ENCODE results near the gene RGS7.

RGS7 gene

GRCh38 chr1:241275981-241276380 is 81.0 kb downstream of the RGS7 start:
- H2BK120ac ChIP-seq (ENCODE audit: low read depth, low read length) = no peak overlapping the region
- no peak overlapping the region for H2AK5ac ChIP-seq (ENCODE audit: low read depth, low read length)
- no peak overlapping the region for H4K8ac ChIP-seq (ENCODE audit: low read depth, low read length)
- no peak overlapping the region for H2BK15ac ChIP-seq (ENCODE audit: low read length)
- no peak overlapping the region for H3K9ac ChIP-seq (ENCODE audit: low read depth, low read length, poor library complexity)
- no peak overlapping the region for H4K91ac ChIP-seq (ENCODE audit: low read depth, low read length, poor library complexity)
- H3K36me3 ChIP-seq (replicated peaks in 1 of 2; ENCODE audit: control insufficient read depth in 2 of 2, insufficient read depth in 2 of 2, low read length in 2 of 2) = no peaks in the 10 kb centered on the region
- no peak overlapping the region for H3K4me2 ChIP-seq (ENCODE audit: insufficient read depth, low read length, poor library complexity, severe bottlenecking)
- no peaks in the 10 kb centered on the region for H3K4me1 ChIP-seq (ENCODE audit: control insufficient read depth in 2 of 2, insufficient read depth in 1 of 2, low read depth in 1 of 2, low read length in 2 of 2)
- H3K27me3 ChIP-seq (ENCODE audit: control insufficient read depth in 3 of 3, insufficient read depth in 3 of 3, low read depth in 1 of 3, low read length in 3 of 3) = no peaks in the 10 kb centered on the region
- no CpG with 5 or more reads among the region's 5 CpGs for WGBS, 2 donors (ENCODE audit: extremely low coverage in 2 of 2, insufficient read length in 2 of 2, insufficient replicate concordance in 1 of 2)
- H3K18ac ChIP-seq (ENCODE audit: low read length) = no peak overlapping the region
- no peak overlapping the region for H3K4me3 ChIP-seq (ENCODE audit: low read length in 2 of 2)
- no peak overlapping the region for H3K27ac ChIP-seq (replicated peaks; ENCODE audit: low read length)
- H3K79me1 ChIP-seq (ENCODE audit: low read depth, low read length) = no peaks in the 10 kb centered on the region
- H3K23ac ChIP-seq (ENCODE audit: low read depth, low read length, poor library complexity) = no peak overlapping the region
- DNase-seq (ENCODE audit: low spot score) = no peak
- H2AFZ ChIP-seq (ENCODE audit: low read length) = no peak overlapping the region
- H2BK12ac ChIP-seq (ENCODE audit: low read length) = no peak overlapping the region
- no peak overlapping the region for H3K14ac ChIP-seq (ENCODE audit: low read length)
- H3K9me3 ChIP-seq (replicated peaks in 1 of 2; ENCODE audit: control insufficient read depth in 2 of 2, insufficient read depth in 1 of 2, low read depth in 1 of 2, low read length in 2 of 2) = peaks cover 0 to 3% of the 10 kb centered on the region in 2 donors
- H2BK5ac ChIP-seq (ENCODE audit: low read length) = no peak overlapping the region
- no peak overlapping the region for H3K4ac ChIP-seq (ENCODE audit: low read length)

- Histone ChIP-seq H3K79me1 (ENCODE audit: low read depth, low read length) (no peaks in the 10 kb centered on the region), H3K4ac (ENCODE audit: low read length) (no peak overlapping the region), H4K8ac (ENCODE audit: low read depth, low read length) (no peak overlapping the region), H3K9ac (ENCODE audit: low read depth, low read length, poor library complexity) (no peak overlapping the region), H3K36me3 (replicated peaks in 1 of 2; ENCODE audit: control insufficient read depth in 2 of 2, insufficient read depth in 2 of 2, low read length in 2 of 2) (no peaks in the 10 kb centered on the region), H3K27me3 (ENCODE audit: control insufficient read depth in 3 of 3, insufficient read depth in 3 of 3, low read depth in 1 of 3, low read length in 3 of 3) (no peaks in the 10 kb centered on the region), H4K91ac (ENCODE audit: low read depth, low read length, poor library complexity) (no peak overlapping the region), H3K14ac (ENCODE audit: low read length) (no peak overlapping the region), H3K4me3 (ENCODE audit: low read length in 2 of 2) (no peak overlapping the region), H2AK5ac (ENCODE audit: low read depth, low read length) (no peak overlapping the region), H2BK5ac (ENCODE audit: low read length) (no peak overlapping the region), H2BK15ac (ENCODE audit: low read length) (no peak overlapping the region), H3K4me2 (ENCODE audit: insufficient read depth, low read length, poor library complexity, severe bottlenecking) (no peak overlapping the region), H3K9me3 (replicated peaks in 1 of 2; ENCODE audit: control insufficient read depth in 2 of 2, insufficient read depth in 1 of 2, low read depth in 1 of 2, low read length in 2 of 2) (peaks cover 0 to 3% of the 10 kb centered on the region in 2 donors), H3K23ac (ENCODE audit: low read depth, low read length, poor library complexity) (no peak overlapping the region), H3K27ac (replicated peaks; ENCODE audit: low read length) (no peak overlapping the region), H2AFZ (ENCODE audit: low read length) (no peak overlapping the region), H2BK120ac (ENCODE audit: low read depth, low read length) (no peak overlapping the region), H3K18ac (ENCODE audit: low read length) (no peak overlapping the region), H3K4me1 (ENCODE audit: control insufficient read depth in 2 of 2, insufficient read depth in 1 of 2, low read depth in 1 of 2, low read length in 2 of 2) (no peaks in the 10 kb centered on the region), H2BK12ac (ENCODE audit: low read length) (no peak overlapping the region)
- WGBS, 2 donors (ENCODE audit: extremely low coverage in 2 of 2, insufficient read length in 2 of 2, insufficient replicate concordance in 1 of 2) = no CpG with 5 or more reads among the region's 5 CpGs
- DNase-seq (ENCODE audit: low spot score) = no peak
These were observed 81.8 kb downstream of the RGS7 start for GRCh38 chr1:241275226-241275625.

GRCh38 chr1:241274693-241275092 is 82.3 kb downstream of the RGS7 start:
- H3K18ac ChIP-seq (ENCODE audit: low read length) = no peak overlapping the region
- H2BK120ac ChIP-seq (ENCODE audit: low read depth, low read length) = no peak overlapping the region
- no CpG with 5 or more reads among the region's 4 CpGs for WGBS, 2 donors (ENCODE audit: extremely low coverage in 2 of 2, insufficient read length in 2 of 2, insufficient replicate concordance in 1 of 2)
- H3K4ac ChIP-seq (ENCODE audit: low read length) = no peak overlapping the region
- no peak overlapping the region for H2BK15ac ChIP-seq (ENCODE audit: low read length)
- H4K8ac ChIP-seq (ENCODE audit: low read depth, low read length) = no peak overlapping the region
- H3K4me3 ChIP-seq (ENCODE audit: low read length in 2 of 2) = no peak overlapping the region
- no peak overlapping the region for H2BK12ac ChIP-seq (ENCODE audit: low read length)
- no peak overlapping the region for H4K91ac ChIP-seq (ENCODE audit: low read depth, low read length, poor library complexity)
- H3K23ac ChIP-seq (ENCODE audit: low read depth, low read length, poor library complexity) = no peak overlapping the region
- no peak for DNase-seq (ENCODE audit: low spot score)
- no peak overlapping the region for H3K27ac ChIP-seq (replicated peaks; ENCODE audit: low read length)
- no peaks in the 10 kb centered on the region for H3K36me3 ChIP-seq (replicated peaks in 1 of 2; ENCODE audit: control insufficient read depth in 2 of 2, insufficient read depth in 2 of 2, low read length in 2 of 2)
- H3K27me3 ChIP-seq (ENCODE audit: control insufficient read depth in 3 of 3, insufficient read depth in 3 of 3, low read depth in 1 of 3, low read length in 3 of 3) = no peaks in the 10 kb centered on the region
- no peak overlapping the region for H3K4me2 ChIP-seq (ENCODE audit: insufficient read depth, low read length, poor library complexity, severe bottlenecking)
- no peaks in the 10 kb centered on the region for H3K79me1 ChIP-seq (ENCODE audit: low read depth, low read length)
- no peak overlapping the region for H2AK5ac ChIP-seq (ENCODE audit: low read depth, low read length)
- no peak overlapping the region for H3K14ac ChIP-seq (ENCODE audit: low read length)
- peaks cover 0 to 3% of the 10 kb centered on the region in 2 donors for H3K9me3 ChIP-seq (replicated peaks in 1 of 2; ENCODE audit: control insufficient read depth in 2 of 2, insufficient read depth in 1 of 2, low read depth in 1 of 2, low read length in 2 of 2)
- H2BK5ac ChIP-seq (ENCODE audit: low read length) = no peak overlapping the region
- no peak overlapping the region for H3K9ac ChIP-seq (ENCODE audit: low read depth, low read length, poor library complexity)
- no peaks in the 10 kb centered on the region for H3K4me1 ChIP-seq (ENCODE audit: control insufficient read depth in 2 of 2, insufficient read depth in 1 of 2, low read depth in 1 of 2, low read length in 2 of 2)
- H2AFZ ChIP-seq (ENCODE audit: low read length) = no peak overlapping the region

GRCh38 chr1:241272828-241273227 is 84.2 kb downstream of the RGS7 start:
- H2BK120ac ChIP-seq (ENCODE audit: low read depth, low read length) = no peak overlapping the region
- no peaks in the 10 kb centered on the region for H3K4me1 ChIP-seq (ENCODE audit: control insufficient read depth in 2 of 2, insufficient read depth in 1 of 2, low read depth in 1 of 2, low read length in 2 of 2)
- no peak for DNase-seq (ENCODE audit: low spot score)

More at GRCh38 chr1:241272828-241273227, 84.2 kb downstream of the RGS7 start:
- no peak overlapping the region for H2BK15ac ChIP-seq (ENCODE audit: low read length)
- no peak overlapping the region for H3K18ac ChIP-seq (ENCODE audit: low read length)
- no peak overlapping the region for H3K9ac ChIP-seq (ENCODE audit: low read depth, low read length, poor library complexity)
- H2AFZ ChIP-seq (ENCODE audit: low read length) = no peak overlapping the region
- H3K9me3 ChIP-seq (replicated peaks in 1 of 2; ENCODE audit: control insufficient read depth in 2 of 2, insufficient read depth in 1 of 2, low read depth in 1 of 2, low read length in 2 of 2) = no peaks in the 10 kb centered on the region
- no peak overlapping the region for H2AK5ac ChIP-seq (ENCODE audit: low read depth, low read length)
- no peak overlapping the region for H4K8ac ChIP-seq (ENCODE audit: low read depth, low read length)
- no peak overlapping the region for H2BK12ac ChIP-seq (ENCODE audit: low read length)
- no peak overlapping the region for H3K23ac ChIP-seq (ENCODE audit: low read depth, low read length, poor library complexity)
- no peaks in the 10 kb centered on the region for H3K36me3 ChIP-seq (replicated peaks in 1 of 2; ENCODE audit: control insufficient read depth in 2 of 2, insufficient read depth in 2 of 2, low read length in 2 of 2)
- no peak overlapping the region for H2BK5ac ChIP-seq (ENCODE audit: low read length)
- no peak overlapping the region for H3K4ac ChIP-seq (ENCODE audit: low read length)
- H3K4me3 ChIP-seq (ENCODE audit: low read length in 2 of 2) = no peak overlapping the region
- H4K91ac ChIP-seq (ENCODE audit: low read depth, low read length, poor library complexity) = no peak overlapping the region
- H3K27me3 ChIP-seq (ENCODE audit: control insufficient read depth in 3 of 3, insufficient read depth in 3 of 3, low read depth in 1 of 3, low read length in 3 of 3) = no peaks in the 10 kb centered on the region
- H3K4me2 ChIP-seq (ENCODE audit: insufficient read depth, low read length, poor library complexity, severe bottlenecking) = no peak overlapping the region
- no peak overlapping the region for H3K14ac ChIP-seq (ENCODE audit: low read length)
- no peaks in the 10 kb centered on the region for H3K79me1 ChIP-seq (ENCODE audit: low read depth, low read length)
- no peak overlapping the region for H3K27ac ChIP-seq (replicated peaks; ENCODE audit: low read length)
